B cell (primary cell): ENCODE measurements around the gene LHX1. TPM values are rescaled to one million over a fixed set of nuclear protein-coding genes. Genes with fewer than 3 reads are reported as not detected.

ENCODE experiments used
- ATAC-seq: fragments of 200-7000 bp; cut with Tn5 transposase; one replicate; pipeline ENCODE4 v1.10.0; 2021; ENCODE audit warnings: low read depth, mild to moderate bottlenecking, moderate number of reproducible peaks, moderate library complexity
- CTCF ChIA-PET: fragments of 350-600 bp; sonication (Branson Sonifier 250); formaldehyde crosslinking; loops from one replicate; lab custom pipeline; 2021; ENCODE audit warnings: antibody characterized with exemption, inconsistent platforms; lab: Charles Lee
- POLR2A ChIA-PET: fragments of 350-600 bp; sonication (Branson Sonifier 250); formaldehyde crosslinking; loops from one replicate; lab custom pipeline; 2021; ENCODE audit warnings: antibody characterized with exemption; lab: Charles Lee
- DNase-seq: peaks from one replicate; pipeline ENCODE4 v3.0.0; 2013
- H2AFZ ChIP-seq: 2 replicates; pipeline ENCODE4 v1.6.1; 2012; ENCODE audit warnings: mild to moderate bottlenecking, low read depth, low read length; ENCODE audit not compliant: insufficient read depth, poor library complexity, severe bottlenecking
- H3K27ac ChIP-seq, 2 donors: 1 replicate in 1 of 2; 2 replicates in 1 of 2; pipeline ENCODE4 v1.5.1; 2012 to 2013; ENCODE audit warnings: low read length in 2 of 2, mild to moderate bottlenecking in 2 of 2, moderate library complexity in 1 of 2
- H3K27me3 ChIP-seq, 4 experiments: fragments of 200-600 bp in 1 of 4; sonication (generic) in 1 of 4; replicated peaks in 1 of 4; 1 replicate in 2 of 4; 2 replicates in 2 of 4; pipeline versions ENCODE4 v1.6.1 to v1.7.0; 2013 to 2016; ENCODE audit warnings: low read length in 3 of 4, mild to moderate bottlenecking in 2 of 4, mixed read lengths in 1 of 4, moderate library complexity in 1 of 4; ENCODE audit not compliant: insufficient read depth in 4 of 4, control insufficient read depth in 3 of 4; ENCODE audit errors: control extremely low read depth in 1 of 4
- H3K36me3 ChIP-seq, 2 experiments: replicated peaks in 1 of 2; 1 replicate in 1 of 2; 2 replicates in 1 of 2; pipeline versions ENCODE4 v1.6.1 to v1.7.1; 2013; ENCODE audit warnings: low read length in 1 of 2; ENCODE audit not compliant: insufficient read depth in 2 of 2, control insufficient read depth in 1 of 2; ENCODE audit errors: control extremely low read depth in 1 of 2, extremely low read depth in 1 of 2
- H3K4me1 ChIP-seq, 2 donors: fragments of 200-600 bp in 1 of 2; sonication (generic) in 1 of 2; 1 replicate in 1 of 2; 2 replicates in 1 of 2; pipeline versions ENCODE4 v1.5.1 to v1.6.1; 2013 to 2017; ENCODE audit warnings: low read length in 2 of 2; ENCODE audit not compliant: control insufficient read depth in 2 of 2, insufficient read depth in 2 of 2
- H3K4me2 ChIP-seq: replicated peaks from 2 replicates; pipeline ENCODE3; 2012; ENCODE audit warnings: mild to moderate bottlenecking, low read depth, low read length; ENCODE audit not compliant: poor library complexity, severe bottlenecking
- H3K4me3 ChIP-seq, 5 experiments: fragments of 200-600 bp in 1 of 5; sonication (generic) in 1 of 5; 1 replicate in 3 of 5; 2 replicates in 2 of 5; pipeline versions ENCODE4 v1.5.1 to v1.7.0; 2011 to 2016; ENCODE audit warnings: low read length in 4 of 5, mild to moderate bottlenecking in 4 of 5, low read depth in 2 of 5, control low read depth in 1 of 5, moderate library complexity in 1 of 5; ENCODE audit not compliant: insufficient read depth in 1 of 5; ENCODE audit errors: control extremely low read depth in 1 of 5, extremely low read depth in 1 of 5
- H3K79me2 ChIP-seq: fragments of 200-600 bp; sonication (generic); one replicate; pipeline ENCODE4 v1.6.0; 2016; ENCODE audit warnings: low read length; ENCODE audit not compliant: control insufficient read depth, insufficient read depth
- H3K9ac ChIP-seq: fragments of 200-600 bp; sonication (generic); 2 replicates; pipeline ENCODE4 v1.6.1; 2017; ENCODE audit warnings: mild to moderate bottlenecking, low read length, moderate library complexity
- H3K9me3 ChIP-seq, 3 donors: one replicate each; pipeline versions ENCODE4 v1.6.1 to v1.7.1; 2013; ENCODE audit warnings: low read length in 2 of 3; ENCODE audit not compliant: control insufficient read depth in 2 of 3, insufficient read depth in 1 of 3; ENCODE audit errors: control extremely low read depth in 1 of 3
- H4K20me1 ChIP-seq: 2 replicates; pipeline ENCODE4 v1.6.0; 2012; ENCODE audit warnings: mild to moderate bottlenecking, low read length; ENCODE audit not compliant: insufficient read depth, control insufficient read depth, poor library complexity, severe bottlenecking
- H3K27ac Mint-ChIP-seq: one replicate; pipeline ENCODE4 v1.8.0; 2021; ENCODE audit warnings: mixed read lengths
- H3K27me3 Mint-ChIP-seq: one replicate; pipeline ENCODE4 v1.8.0; 2021; ENCODE audit warnings: mixed read lengths
- H3K4me1 Mint-ChIP-seq: one replicate; pipeline ENCODE4 v1.8.0; 2021; ENCODE audit warnings: mixed read lengths
- H3K4me3 Mint-ChIP-seq: one replicate; pipeline ENCODE4 v1.8.0; 2021; ENCODE audit warnings: mixed read lengths
- H3K9me3 Mint-ChIP-seq: one replicate; pipeline ENCODE4 v1.8.0; 2022; ENCODE audit warnings: mixed read lengths; ENCODE audit not compliant: insufficient read depth
- EZH2 ChIP-seq: IDR thresholded peaks from 2 replicates; pipeline ENCODE4 v1.6.1; 2012; ENCODE audit warnings: borderline replicate concordance, low read depth, mild to moderate bottlenecking, moderate library complexity, low read length; ENCODE audit not compliant: insufficient read depth, poor library complexity, severe bottlenecking
- WGBS: methylation state at CpG from one replicate; pipeline ENCODE4 v1.1.5; 2013; ENCODE audit warnings: missing lambda C conversion rate; ENCODE audit not compliant: insufficient coverage; 5-methylcytosine and 5-hydroxymethylcytosine counted together
- intact Hi-C: fragments of 100-400 bp; cut with micrococcal nuclease; formaldehyde crosslinking; loops from one replicate; pipeline ENCODE4 v1.10.0; 2022
- polyA plus RNA-seq: library from polyadenylated mRNA; depleted of rRNA; stranded (reverse); fragments of >200 nt; gene quantifications from 2 replicates; pipeline ENCODE4 v1.2.3, GENCODE V29; 2012
- total RNA-seq, 2 donors: library from RNA; stranded (reverse); fragments of 120-200 nt in 1 of 2; gene quantifications; 1 replicate in 1 of 2; 2 replicates in 1 of 2; pipeline versions ENCODE4 v1.2.3 to v1.2.4, GENCODE V29; 2013 to 2022
- TF ChIP-seq, protein P1 (sequence below): fragments of 200-600 bp; IDR thresholded peaks from one replicate; pipeline ENCODE4 v1.8.0; 2022; ENCODE audit warnings: antibody characterized with exemption, mild to moderate bottlenecking

Gene LHX1
- total and polyA plus RNA-seq, 2 donors (not counting 1 experiment from before 2014, with no cell fraction given) = not detected

DNA sequence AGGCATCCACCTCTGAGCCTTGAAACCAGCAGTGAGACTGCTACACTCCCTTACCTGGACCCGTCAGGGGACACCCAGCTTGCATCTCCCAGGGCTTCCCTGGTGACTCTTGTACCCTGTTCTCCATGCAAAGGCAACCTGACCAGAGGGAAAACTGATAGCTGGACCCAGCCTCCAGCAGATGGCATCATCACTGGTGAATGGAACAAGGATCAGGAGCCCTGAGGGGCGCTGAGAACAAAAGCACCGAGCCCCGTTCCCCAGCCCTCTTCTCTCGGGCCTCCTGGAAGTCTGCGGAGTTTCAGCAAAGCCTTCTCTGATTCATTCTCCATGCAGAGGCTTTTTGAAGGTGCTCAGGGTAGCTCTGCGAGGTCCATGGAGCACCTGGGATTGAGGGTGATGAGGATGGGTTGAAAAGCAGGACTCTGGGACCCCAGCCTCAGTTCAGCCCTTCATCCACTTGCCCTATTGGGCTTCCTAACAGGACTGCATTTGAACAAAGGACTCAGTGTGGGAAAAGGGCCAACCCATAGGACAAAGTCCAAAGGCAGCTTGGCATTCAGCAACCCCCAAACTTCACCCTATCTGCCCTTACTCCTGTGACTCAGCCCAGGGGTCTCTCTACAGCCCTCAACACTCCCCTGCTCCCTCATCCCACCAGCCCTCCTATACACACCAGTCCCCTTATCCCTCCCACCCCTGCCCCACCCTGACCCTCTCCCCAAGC lies 45.0 kb upstream of the LHX1 start:
- no peaks in the 10 kb centered on the region for H3K9me3 Mint-ChIP-seq
- WGBS = 94% methylated on average over 7 of the region's 7 CpGs
- ChIA-PET POLR2A (no interaction called here), CTCF (no interaction called here)
- H3K9ac ChIP-seq = no peak overlapping the region
- no peaks in the 10 kb centered on the region for H4K20me1 ChIP-seq
- no peaks in the 10 kb centered on the region for H3K4me1 Mint-ChIP-seq
- H3K9me3 ChIP-seq = no peaks in the 10 kb centered on the region
- intact Hi-C loops = no loop called here
- no peaks in the 10 kb centered on the region for H3K36me3 ChIP-seq
- H3K4me3 Mint-ChIP-seq = no peak overlapping the region
- no peak overlapping the region for H2AFZ ChIP-seq
- no peak overlapping the region for H3K4me3 ChIP-seq
- no peak overlapping the region for H3K27ac ChIP-seq
- H3K27me3 Mint-ChIP-seq = peaks cover 30% of the 10 kb centered on the region
- H3K4me1 ChIP-seq = no peaks in the 10 kb centered on the region
- no peak overlapping the region for H3K4me2 ChIP-seq
- no peak for TF ChIP-seq EZH2
- TF ChIP-seq, protein P1, sequence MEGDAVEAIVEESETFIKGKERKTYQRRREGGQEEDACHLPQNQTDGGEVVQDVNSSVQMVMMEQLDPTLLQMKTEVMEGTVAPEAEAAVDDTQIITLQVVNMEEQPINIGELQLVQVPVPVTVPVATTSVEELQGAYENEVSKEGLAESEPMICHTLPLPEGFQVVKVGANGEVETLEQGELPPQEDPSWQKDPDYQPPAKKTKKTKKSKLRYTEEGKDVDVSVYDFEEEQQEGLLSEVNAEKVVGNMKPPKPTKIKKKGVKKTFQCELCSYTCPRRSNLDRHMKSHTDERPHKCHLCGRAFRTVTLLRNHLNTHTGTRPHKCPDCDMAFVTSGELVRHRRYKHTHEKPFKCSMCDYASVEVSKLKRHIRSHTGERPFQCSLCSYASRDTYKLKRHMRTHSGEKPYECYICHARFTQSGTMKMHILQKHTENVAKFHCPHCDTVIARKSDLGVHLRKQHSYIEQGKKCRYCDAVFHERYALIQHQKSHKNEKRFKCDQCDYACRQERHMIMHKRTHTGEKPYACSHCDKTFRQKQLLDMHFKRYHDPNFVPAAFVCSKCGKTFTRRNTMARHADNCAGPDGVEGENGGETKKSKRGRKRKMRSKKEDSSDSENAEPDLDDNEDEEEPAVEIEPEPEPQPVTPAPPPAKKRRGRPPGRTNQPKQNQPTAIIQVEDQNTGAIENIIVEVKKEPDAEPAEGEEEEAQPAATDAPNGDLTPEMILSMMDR = no peak
- ATAC-seq (no peak), DNase-seq (no peak)
- no peak overlapping the region for H3K27ac Mint-ChIP-seq
- no peaks in the 10 kb centered on the region for H3K79me2 ChIP-seq
- peaks cover 0 to 10% (median 3%) of the 10 kb centered on the region in 4 experiments for H3K27me3 ChIP-seq

DNA sequence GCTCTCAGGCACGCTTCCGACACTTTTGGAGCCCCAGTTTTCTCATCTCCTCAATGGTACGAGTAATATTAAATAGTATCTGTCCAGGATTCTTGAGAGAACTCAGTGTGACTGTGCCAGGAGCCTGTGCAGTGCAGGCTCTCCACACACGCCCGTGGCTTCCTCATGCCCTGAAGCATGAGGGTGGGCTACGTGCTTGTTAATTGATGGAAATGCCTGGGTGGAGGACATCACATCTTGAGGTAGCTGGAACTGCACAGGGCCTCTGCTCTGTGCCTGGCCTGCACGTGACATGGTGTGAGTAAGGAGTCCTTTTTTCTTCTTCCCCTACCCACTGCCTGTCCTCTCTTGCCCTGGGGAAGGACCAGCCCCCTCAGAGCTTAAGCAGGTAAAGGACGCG lies 43.1 kb upstream of the LHX1 start:
- no peaks in the 10 kb centered on the region for H3K4me1 Mint-ChIP-seq
- intact Hi-C loops = no loop called here

More for the DNA sequence above, 43.1 kb upstream of the LHX1 start:
- Histone ChIP-seq H3K4me2 (no peak overlapping the region), H3K9me3 (no peaks in the 10 kb centered on the region), H3K36me3 (no peaks in the 10 kb centered on the region), H3K4me3 (no peak overlapping the region), H3K79me2 (no peaks in the 10 kb centered on the region), H4K20me1 (no peaks in the 10 kb centered on the region), H2AFZ (no peak overlapping the region), H3K27ac (no peak overlapping the region), H3K9ac (no peak overlapping the region), H3K4me1 (no peaks in the 10 kb centered on the region), H3K27me3 (peaks cover 0 to 10% (median 0%) of the 10 kb centered on the region in 4 experiments)
- ATAC-seq (no peak), DNase-seq (no peak)
- WGBS = 84% methylated on average over 4 of the region's 9 CpGs
- TF ChIP-seq, protein P1 = no peak
- no peak for TF ChIP-seq EZH2
- peaks cover 35% of the 10 kb centered on the region for H3K27me3 Mint-ChIP-seq
- H3K9me3 Mint-ChIP-seq = no peaks in the 10 kb centered on the region
- POLR2A ChIA-PET = no interaction called here
- H3K27ac Mint-ChIP-seq = no peak overlapping the region
- CTCF ChIA-PET = no interaction called here
- H3K4me3 Mint-ChIP-seq = no peak overlapping the region
